ENCODE data around the gene HEXIM2. TPM values are rescaled to one million over a fixed set of nuclear protein-coding genes. Genes with fewer than 3 reads are reported as not detected.

Gene HEXIM2
- total RNA-seq, 2 experiments from 2014 or later, result 5.3 to 5.6 TPM

DNA sequence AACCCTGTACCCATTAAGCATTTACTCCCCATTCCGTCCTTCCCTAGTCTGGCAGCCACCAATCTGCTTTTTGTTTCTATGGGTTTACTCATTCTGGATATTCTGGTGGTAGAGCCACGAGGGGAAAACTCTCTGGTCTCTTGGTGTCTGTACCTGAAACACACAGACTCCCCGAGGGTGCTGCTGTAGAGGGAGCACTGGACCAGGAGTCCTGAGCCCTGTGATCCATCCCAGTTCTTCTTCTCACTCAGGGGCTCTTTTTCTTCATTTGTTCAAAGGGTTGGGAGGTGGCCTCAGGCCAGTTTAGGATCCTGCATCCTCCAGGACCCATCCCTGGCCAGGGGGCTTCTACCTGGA, 14.1 kb downstream of the HEXIM2 start:
- Mint-ChIP-seq H3K36me3 (no peaks in the 10 kb centered on the region), H3K4me3 (no peak overlapping the region), H3K27me3 (no peaks in the 10 kb centered on the region), H3K4me1 (ENCODE audit: low read depth) (peaks cover 11% of the 10 kb centered on the region), H3K27ac (no peak overlapping the region), H3K9me3 (no peaks in the 10 kb centered on the region)
- no peak for DNase-seq
- intact Hi-C loops (cut with micrococcal nuclease), result no loop called here
- ChIA-PET CTCF (interaction anchor here (2.0 kb wide), 1 partner anchor 40 kb away, joined by 9 read pairs; the partner anchor contains the start of gene ACBD4), POLR2A (no interaction called here)

DNA sequence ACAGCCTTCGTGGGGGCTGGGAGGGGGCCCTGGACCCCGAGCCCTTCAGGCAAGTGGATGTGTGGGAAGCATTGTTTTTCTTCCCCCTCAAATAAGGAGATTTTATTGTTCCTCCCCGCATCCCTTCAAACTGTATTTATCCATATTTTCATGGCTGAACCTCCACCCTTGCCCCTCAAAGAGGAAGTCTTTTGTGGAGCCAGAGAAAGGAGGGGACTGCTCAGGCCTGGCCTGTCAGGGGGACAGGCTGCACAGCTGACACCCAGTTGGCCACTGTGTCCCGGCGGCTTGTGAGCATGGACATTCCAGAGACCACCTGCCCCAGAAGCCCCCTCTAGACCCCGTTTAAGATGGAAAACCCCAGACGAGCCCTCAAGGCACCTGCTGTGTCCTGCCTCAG, 15.9 kb downstream of the HEXIM2 start:
- Mint-ChIP-seq H3K36me3 (no peaks in the 10 kb centered on the region), H3K9me3 (no peaks in the 10 kb centered on the region), H3K4me3 (no peak overlapping the region), H3K4me1 (ENCODE audit: low read depth) (peaks cover 6% of the 10 kb centered on the region), H3K27ac (no peak overlapping the region), H3K27me3 (no peaks in the 10 kb centered on the region)
- intact Hi-C loops (cut with micrococcal nuclease), result no loop called here
- ChIA-PET POLR2A (no interaction called here), CTCF (interaction anchor here (1.9 to 2.4 kb wide), 2 partner anchors 20 to 42 kb away, joined by 10 to 16 read pairs; partner anchors contain the start of gene ACBD4)
- DNase-seq, result no peak

DNA sequence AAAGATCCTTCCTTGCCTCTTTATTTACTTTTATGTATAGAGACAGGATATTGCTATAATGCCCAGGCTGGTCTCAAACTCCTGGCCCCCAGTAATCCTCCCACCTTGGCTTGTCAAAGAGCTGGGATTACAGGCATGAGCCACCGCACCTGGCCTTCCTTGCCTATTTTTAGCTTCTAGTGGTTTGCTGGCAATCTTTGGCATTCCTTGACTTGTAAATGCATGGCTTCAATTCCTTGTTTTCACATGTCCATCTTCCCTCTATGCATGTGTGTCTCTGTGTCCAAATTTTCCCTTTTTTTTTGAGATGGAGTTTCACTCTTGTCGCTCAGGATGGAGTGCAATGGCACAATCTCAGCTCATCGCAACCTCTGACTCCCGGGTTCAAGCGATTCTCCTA, 22.5 kb downstream of the HEXIM2 start:
- Mint-ChIP-seq H3K4me3 (no peak overlapping the region), H3K27me3 (no peaks in the 10 kb centered on the region), H3K9me3 (no peaks in the 10 kb centered on the region), H3K4me1 (ENCODE audit: low read depth) (no peaks in the 10 kb centered on the region), H3K36me3 (no peaks in the 10 kb centered on the region), H3K27ac (no peak overlapping the region)
- intact Hi-C loops (cut with micrococcal nuclease), result no loop called here
- POLR2A ChIA-PET, result no interaction called here
- no peak for DNase-seq
- CTCF ChIA-PET, result interaction anchor here (0.9 to 1.7 kb wide), 3 partner anchors 14 to 49 kb away, joined by 3 to 8 read pairs (median 5); partner anchors contain the start of genes ACBD4 and HEXIM1

DNA sequence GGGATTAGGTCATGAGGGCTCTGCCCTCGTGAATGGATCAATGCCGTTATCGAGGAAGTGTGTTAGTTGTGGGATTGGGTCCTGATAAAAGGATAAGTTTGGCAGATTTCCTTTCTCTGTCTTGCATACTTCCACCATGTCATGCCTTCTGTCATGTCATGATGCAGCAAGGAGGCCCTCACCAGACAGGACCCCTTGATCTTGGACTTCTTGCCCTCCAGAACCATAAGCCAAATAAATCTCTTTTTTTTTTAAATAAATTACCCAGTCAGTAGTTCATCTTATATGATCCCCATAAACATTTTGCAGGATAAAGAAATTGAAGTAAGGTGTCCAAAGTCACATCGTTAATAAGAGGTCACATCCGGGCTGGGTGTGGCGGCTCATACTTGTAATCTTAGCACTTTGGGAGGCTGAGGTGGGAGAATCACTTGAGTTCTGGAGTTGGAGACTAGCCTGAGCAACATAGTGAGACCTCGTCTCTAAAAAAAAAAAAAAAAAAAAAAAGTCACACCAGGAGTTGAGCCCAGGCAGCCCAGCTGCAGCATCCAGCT, 25.2 kb downstream of the HEXIM2 start:
- H3K36me3 Mint-ChIP-seq, result no peaks in the 10 kb centered on the region
- intact Hi-C loops (cut with micrococcal nuclease), result no loop called here
- ChIA-PET CTCF (no interaction called here), POLR2A (no interaction called here)
- no peak overlapping the region for H3K4me3 Mint-ChIP-seq
- no peaks in the 10 kb centered on the region for H3K27me3 Mint-ChIP-seq
- H3K27ac Mint-ChIP-seq, result no peak overlapping the region
- no peak for DNase-seq
- no peaks in the 10 kb centered on the region for H3K9me3 Mint-ChIP-seq
- H3K4me1 Mint-ChIP-seq (ENCODE audit: low read depth), result no peaks in the 10 kb centered on the region

DNA sequence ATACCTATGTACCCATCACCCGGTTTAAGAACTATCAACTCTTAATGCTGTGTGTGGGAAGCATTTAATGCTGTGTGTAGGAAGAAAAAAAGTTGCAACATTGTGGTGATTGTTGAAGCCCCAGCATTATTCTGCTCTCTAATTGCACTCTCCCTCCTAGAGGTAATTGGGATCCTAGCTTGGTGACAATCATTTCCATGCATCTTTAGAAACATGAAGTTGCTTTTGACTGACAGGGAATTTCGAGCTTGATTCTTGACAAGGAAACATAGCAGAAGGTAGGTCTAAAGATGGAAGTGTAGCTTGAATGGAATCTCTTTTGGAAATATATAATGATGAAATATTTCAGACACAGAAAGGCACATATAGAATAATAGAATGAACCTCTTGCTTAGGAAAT, 27.3 kb downstream of the HEXIM2 start:
- intact Hi-C loops (cut with micrococcal nuclease), result no loop called here
- Mint-ChIP-seq H3K9me3 (no peaks in the 10 kb centered on the region), H3K36me3 (no peaks in the 10 kb centered on the region), H3K27me3 (no peaks in the 10 kb centered on the region), H3K27ac (no peak overlapping the region), H3K4me3 (no peak overlapping the region), H3K4me1 (ENCODE audit: low read depth) (no peaks in the 10 kb centered on the region)
- ChIA-PET POLR2A (interaction anchor here (1.6 kb wide), 1 partner anchor 12 kb away, joined by 4 read pairs; no protein-coding TSS in a partner anchor), CTCF (interaction anchor here (1.3 to 4.3 kb wide), 4 partner anchors 8 to 53 kb away, joined by 4 to 27 read pairs (median 8); partner anchors contain the start of gene ACBD4)
- DNase-seq, result no peak

DNA sequence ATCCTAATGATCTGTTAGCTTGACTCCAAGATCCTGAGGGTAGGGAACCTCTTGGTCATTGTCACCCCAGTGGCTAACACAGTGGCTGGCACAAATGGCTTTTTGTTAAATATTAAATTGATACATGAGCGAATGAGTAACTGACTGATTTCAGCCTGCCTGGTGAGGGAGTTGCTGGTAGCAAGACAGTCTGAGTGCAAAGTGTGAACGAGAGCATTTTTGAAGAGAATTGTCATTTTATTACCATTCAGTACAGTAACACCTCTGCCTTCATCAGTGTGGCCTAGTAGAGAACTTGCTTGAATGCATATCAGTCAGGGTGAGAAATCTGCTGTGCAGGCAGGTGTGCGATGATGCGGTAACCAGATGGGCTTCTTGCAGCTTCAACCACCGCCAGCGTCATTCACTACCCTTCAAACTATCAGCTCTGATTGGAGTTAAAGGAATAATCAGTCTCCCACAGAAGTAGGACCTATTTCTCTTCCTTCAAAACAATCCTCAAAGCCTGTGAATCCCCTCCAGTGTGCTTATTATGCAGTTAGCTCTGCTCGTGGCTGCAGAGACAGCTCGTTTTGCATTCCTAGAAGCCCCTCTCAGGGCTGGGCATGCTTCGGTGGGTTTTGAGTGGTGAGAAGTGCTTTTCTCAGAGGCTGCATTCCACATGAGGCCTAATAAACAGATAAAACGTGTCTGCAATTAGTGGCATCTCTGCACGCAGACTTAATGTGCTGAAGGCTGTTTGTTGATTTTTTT, 29.0 kb downstream of the HEXIM2 start:
- no peak for DNase-seq
- Mint-ChIP-seq H3K9me3 (no peaks in the 10 kb centered on the region), H3K27ac (no peak overlapping the region), H3K4me1 (ENCODE audit: low read depth) (no peaks in the 10 kb centered on the region), H3K27me3 (no peaks in the 10 kb centered on the region), H3K36me3 (no peaks in the 10 kb centered on the region), H3K4me3 (no peak overlapping the region)
- ChIA-PET CTCF (interaction anchor here (4.3 kb wide), 1 partner anchor 55 kb away, joined by 27 read pairs; the partner anchor contains the start of gene ACBD4), POLR2A (no interaction called here)
- intact Hi-C loops (cut with micrococcal nuclease), result no loop called here

DNA sequence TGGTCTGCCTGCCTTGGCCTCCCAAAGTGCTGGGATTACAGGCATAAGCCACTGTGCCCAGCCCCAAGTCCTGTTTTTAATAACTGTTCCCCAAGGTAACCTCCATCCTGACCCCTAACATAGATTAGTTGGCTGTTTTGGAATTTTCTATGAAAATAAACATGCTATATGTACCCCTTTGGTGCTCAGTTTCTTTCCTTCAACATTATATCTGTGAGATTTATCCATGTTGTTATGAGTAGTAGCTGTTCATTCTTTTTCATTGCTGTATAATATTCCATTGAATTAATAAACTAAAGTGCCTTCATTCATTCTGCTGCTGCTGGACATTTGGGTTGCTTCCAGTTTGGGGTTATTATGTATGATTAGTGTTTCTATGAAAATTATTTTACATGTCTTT, 33.7 kb downstream of the HEXIM2 start:
- Mint-ChIP-seq H3K36me3 (no peaks in the 10 kb centered on the region), H3K4me3 (no peak overlapping the region), H3K27ac (no peak overlapping the region), H3K9me3 (no peaks in the 10 kb centered on the region), H3K27me3 (no peaks in the 10 kb centered on the region), H3K4me1 (ENCODE audit: low read depth) (peaks cover 4% of the 10 kb centered on the region)
- no peak for DNase-seq
- CTCF ChIA-PET, result interaction anchor here (0.8 to 10.6 kb wide), 6 partner anchors 23 to 96 kb away, joined by 3 to 335 read pairs (median 4); partner anchors contain the start of genes ACBD4, HEXIM1 and PLCD3
- POLR2A ChIA-PET, result no interaction called here
- intact Hi-C loops (cut with micrococcal nuclease), result no loop called here

DNA sequence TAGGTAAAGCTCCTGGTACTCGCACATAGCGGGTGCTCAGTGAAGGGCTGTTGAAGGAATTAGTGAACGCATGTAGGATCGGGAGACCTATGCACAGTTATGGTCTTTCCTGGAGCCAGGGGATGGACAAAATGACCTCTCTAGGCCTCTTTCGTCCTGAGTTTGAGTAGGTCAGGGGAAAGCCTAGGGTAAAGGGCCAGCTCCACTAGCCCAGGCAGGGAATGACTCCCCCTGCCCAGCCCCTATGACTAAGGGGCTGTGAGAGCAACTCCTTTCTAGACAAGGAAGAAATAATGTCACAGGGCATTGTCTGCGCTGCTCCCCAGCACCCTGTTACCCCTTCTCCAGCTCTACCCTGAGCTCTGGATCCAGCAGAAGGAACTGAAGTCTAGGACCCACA, 35.4 kb downstream of the HEXIM2 start:
- CTCF ChIA-PET, result interaction anchor here (0.6 to 10.6 kb wide), 39 partner anchors 8 to 422 kb away, joined by 3 to 335 read pairs (median 5); partner anchors contain the start of genes ACBD4, EFTUD2, HEXIM1 and HEXIM2
- H3K36me3 Mint-ChIP-seq, result no peaks in the 10 kb centered on the region
- H3K27ac Mint-ChIP-seq, result no peak overlapping the region
- intact Hi-C loops (cut with micrococcal nuclease), result no loop called here
- H3K4me1 Mint-ChIP-seq (ENCODE audit: low read depth), result peaks cover 4% of the 10 kb centered on the region
- no peaks in the 10 kb centered on the region for H3K9me3 Mint-ChIP-seq
- POLR2A ChIA-PET, result interaction anchor here (0.9 to 2.8 kb wide), 2 partner anchors 48 to 62 kb away, joined by 4 to 9 read pairs; partner anchors contain the start of gene ACBD4
- H3K4me3 Mint-ChIP-seq, result no peak overlapping the region
- DNase-seq, result no peak
- no peaks in the 10 kb centered on the region for H3K27me3 Mint-ChIP-seq

DNA sequence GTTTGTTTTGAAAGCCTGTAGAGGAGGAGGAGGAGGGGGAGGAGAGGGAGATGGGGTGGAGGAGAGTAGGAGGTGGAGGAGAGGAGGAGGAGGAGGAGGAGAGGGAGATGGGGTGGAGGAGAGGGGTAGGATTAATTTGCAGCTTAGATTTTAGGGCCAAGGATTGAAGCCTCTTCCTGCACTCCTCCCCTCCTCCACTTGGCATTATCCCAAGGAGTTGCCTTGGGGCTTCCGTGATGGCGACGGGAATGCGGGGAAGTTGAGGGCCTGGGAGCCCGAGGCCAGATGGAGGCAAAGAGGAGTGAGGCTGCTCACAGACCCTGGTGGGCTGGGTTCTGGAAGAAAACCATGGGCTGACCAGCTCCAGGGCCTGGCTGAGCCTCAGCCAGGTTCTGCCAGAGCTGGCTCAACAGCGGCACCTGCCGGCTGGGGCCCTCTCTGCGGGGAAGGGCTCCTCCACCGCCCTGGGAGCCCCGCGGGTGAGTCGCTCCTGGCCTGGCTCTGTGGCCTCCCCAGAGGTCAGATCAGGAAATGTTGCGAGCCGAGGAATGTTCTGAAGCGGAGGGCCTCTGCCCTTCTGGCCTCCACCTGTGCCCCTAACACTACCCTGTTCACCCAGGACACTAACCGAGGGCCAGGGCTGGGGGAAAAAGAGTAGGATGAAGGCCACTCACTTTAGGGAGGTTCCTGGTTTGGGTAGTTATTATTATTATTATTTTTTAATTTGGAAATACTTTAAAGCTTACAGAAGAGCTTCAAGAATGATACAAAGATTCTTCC, 36.1 kb downstream of the HEXIM2 start:
- no peaks in the 10 kb centered on the region for H3K36me3 Mint-ChIP-seq
- no peaks in the 10 kb centered on the region for H3K27me3 Mint-ChIP-seq
- peak; percentile 93 for DNase-seq
- ChIA-PET POLR2A (interaction anchor here (0.9 to 2.8 kb wide), 2 partner anchors 49 to 62 kb away, joined by 4 to 9 read pairs; partner anchors contain the start of gene ACBD4), CTCF (interaction anchor here (0.6 to 10.6 kb wide), 43 partner anchors 8 to 422 kb away, joined by 3 to 335 read pairs (median 4); partner anchors contain the start of genes ACBD4, EFTUD2, HEXIM1 and HEXIM2)
- peaks cover 4% of the 10 kb centered on the region for H3K4me1 Mint-ChIP-seq (ENCODE audit: low read depth)
- H3K4me3 Mint-ChIP-seq, result no peak overlapping the region
- intact Hi-C loops (cut with micrococcal nuclease), result loop anchor here (1.0 kb wide), 1 partner anchor 62 kb away; the partner anchor contains the start of gene ACBD4
- no peaks in the 10 kb centered on the region for H3K9me3 Mint-ChIP-seq
- H3K27ac Mint-ChIP-seq, result no peak overlapping the region

DNA sequence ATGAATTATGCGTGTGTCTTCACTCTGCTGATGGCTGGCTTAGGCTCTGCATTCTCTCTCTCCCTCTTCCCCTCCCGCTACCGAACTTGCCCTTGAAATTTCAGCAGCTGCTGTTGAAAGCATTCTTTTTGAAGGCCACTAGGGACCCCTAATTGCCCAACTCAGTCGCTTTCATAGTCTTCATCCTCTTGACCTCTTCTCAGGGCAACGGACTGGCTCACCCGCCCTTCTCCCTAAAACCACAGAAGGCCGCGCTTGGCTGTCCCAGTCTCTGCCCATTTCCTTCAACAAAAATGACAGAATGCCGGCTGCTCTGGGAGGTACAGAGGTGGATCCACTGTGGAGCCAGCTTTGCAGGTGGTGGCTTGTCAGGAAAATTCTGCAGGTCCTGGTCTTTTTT, 39.0 kb downstream of the HEXIM2 start:
- H3K27me3 Mint-ChIP-seq, result no peaks in the 10 kb centered on the region
- no peaks in the 10 kb centered on the region for H3K9me3 Mint-ChIP-seq
- no peak overlapping the region for H3K4me3 Mint-ChIP-seq
- ChIA-PET POLR2A (interaction anchor here (1.2 kb wide), 1 partner anchor 11 kb away, joined by 4 read pairs; no protein-coding TSS in a partner anchor), CTCF (interaction anchor here (1.4 to 10.6 kb wide), 3 partner anchors 15 to 64 kb away, joined by 3 to 335 read pairs (median 4); partner anchors contain the start of genes ACBD4 and PLCD3)
- no peaks in the 10 kb centered on the region for H3K36me3 Mint-ChIP-seq
- no peak overlapping the region for H3K27ac Mint-ChIP-seq
- H3K4me1 Mint-ChIP-seq (ENCODE audit: low read depth), result peaks cover 4% of the 10 kb centered on the region
- DNase-seq, result no peak
- intact Hi-C loops (cut with micrococcal nuclease), result no loop called here

DNA sequence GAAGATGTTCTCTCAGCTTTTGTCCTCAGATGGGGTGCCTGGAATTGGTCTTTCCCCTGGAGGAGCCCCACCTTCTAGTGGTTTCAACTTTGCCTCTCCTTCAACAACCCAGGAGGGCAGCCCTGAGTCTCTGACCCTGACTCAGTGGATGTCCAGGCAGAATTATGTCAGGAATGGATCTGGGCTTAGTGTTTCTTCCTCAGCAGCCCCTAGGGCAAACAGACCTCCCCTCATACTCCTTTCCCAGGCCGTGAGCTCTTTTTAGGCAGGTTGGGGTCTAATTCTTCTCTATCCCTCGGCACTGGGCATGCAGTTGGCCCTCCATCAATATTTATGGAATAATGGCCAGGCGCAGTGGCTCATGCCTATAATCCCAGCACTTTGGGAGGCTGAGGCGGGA, 39.8 kb downstream of the HEXIM2 start:
- H3K4me3 Mint-ChIP-seq, result no peak overlapping the region
- intact Hi-C loops (cut with micrococcal nuclease), result no loop called here

More for the DNA sequence above, 39.8 kb downstream of the HEXIM2 start:
- H3K27me3 Mint-ChIP-seq, result no peaks in the 10 kb centered on the region
- H3K9me3 Mint-ChIP-seq, result no peaks in the 10 kb centered on the region
- no peak for DNase-seq
- no peak overlapping the region for H3K27ac Mint-ChIP-seq
- peaks cover 4% of the 10 kb centered on the region for H3K4me1 Mint-ChIP-seq (ENCODE audit: low read depth)
- no peaks in the 10 kb centered on the region for H3K36me3 Mint-ChIP-seq
- ChIA-PET POLR2A (interaction anchor here (1.2 kb wide), 1 partner anchor 12 kb away, joined by 4 read pairs; no protein-coding TSS in a partner anchor), CTCF (interaction anchor here (1.4 to 10.6 kb wide), 3 partner anchors 15 to 65 kb away, joined by 3 to 335 read pairs (median 4); partner anchors contain the start of genes ACBD4 and PLCD3)

Data from activated CD4-positive, alpha-beta memory T cell treated with anti-CD3 and anti-CD28 coated beads for 36 hours (primary cell).